Loucy (cell line): ENCODE results near the gene EXD3.

ENCODE experiments used
- H2AFZ ChIP-seq: fragments of 200-600 bp; sonication (generic); 2 replicates; pipeline ENCODE4 v1.6.0; 2016; ENCODE audit warnings: antibody characterized with exemption, mild to moderate bottlenecking, low read length, moderate library complexity
- H3F3A ChIP-seq: fragments of 200-600 bp; 2 replicates; pipeline ENCODE4 v1.6.0; 2016; ENCODE audit warnings: antibody characterized with exemption, low read depth, mild to moderate bottlenecking
- H3K27me3 ChIP-seq: fragments of 200-600 bp; sonication (generic); 2 replicates; pipeline ENCODE4 v1.6.1; 2014; ENCODE audit warnings: low read length, mild to moderate bottlenecking; ENCODE audit not compliant: insufficient read depth, poor library complexity, severe bottlenecking
- H3K36me3 ChIP-seq: fragments of 200-600 bp; sonication (generic); 2 replicates; pipeline ENCODE4 v1.6.1; 2016; ENCODE audit warnings: low read length; ENCODE audit not compliant: insufficient read depth
- H3K4me1 ChIP-seq: fragments of 200-600 bp; sonication (generic); 2 replicates; pipeline ENCODE4 v1.5.1; 2014; ENCODE audit warnings: low read length, mild to moderate bottlenecking; ENCODE audit not compliant: insufficient read depth, poor library complexity, severe bottlenecking
- H3K4me2 ChIP-seq: fragments of 200-600 bp; sonication (generic); 2 replicates; pipeline ENCODE4 v1.6.0; 2014; ENCODE audit warnings: antibody characterized with exemption, low read length, low read depth, mild to moderate bottlenecking; ENCODE audit not compliant: poor library complexity, severe bottlenecking
- H3K4me3 ChIP-seq: fragments of 200-600 bp; sonication (generic); 2 replicates; pipeline ENCODE4 v1.5.1; 2014; ENCODE audit warnings: low read length, mild to moderate bottlenecking, mixed read lengths; ENCODE audit not compliant: poor library complexity, severe bottlenecking
- H3K79me2 ChIP-seq: fragments of 200-600 bp; sonication (generic); 2 replicates; pipeline ENCODE4 v1.6.1; 2014; ENCODE audit warnings: low read length; ENCODE audit not compliant: insufficient read depth
- H3K9ac ChIP-seq: fragments of 200-600 bp; sonication (generic); 2 replicates; pipeline ENCODE4 v1.6.0; 2014; ENCODE audit warnings: mild to moderate bottlenecking, low read depth, low read length, moderate library complexity; ENCODE audit not compliant: poor library complexity, severe bottlenecking
- H3K9me2 ChIP-seq: fragments of 200-600 bp; sonication (generic); replicated peaks from 2 replicates; pipeline ENCODE4 v1.6.1; 2016; ENCODE audit warnings: low read depth, low read length, mixed read lengths
- H3K9me3 ChIP-seq: fragments of 200-600 bp; sonication (generic); 2 replicates; pipeline ENCODE4 v1.6.1; 2014; ENCODE audit warnings: mild to moderate bottlenecking, antibody characterized with exemption, low read length, low read depth; ENCODE audit not compliant: insufficient read depth
- H4K20me1 ChIP-seq: fragments of 200-600 bp; sonication (generic); 2 replicates; pipeline ENCODE4 v1.6.0; 2014; ENCODE audit warnings: antibody characterized with exemption, low read length, mild to moderate bottlenecking; ENCODE audit not compliant: insufficient read depth, poor library complexity, severe bottlenecking
- EZH2phosphoT487 ChIP-seq: fragments of 200-600 bp; IDR thresholded peaks from 2 replicates; pipeline ENCODE4 v1.6.1; 2018; ENCODE audit warnings: antibody characterized with exemption, mild to moderate bottlenecking, moderate library complexity, borderline replicate concordance
- TF ChIP-seq, protein P1 (sequence below): fragments of 200-600 bp; sonication (generic); conservative IDR thresholded peaks from 2 replicates; pipeline ENCODE4 v1.5.1; 2014; ENCODE audit warnings: mild to moderate bottlenecking, antibody characterized with exemption, low read length

EXD3 gene

DNA sequence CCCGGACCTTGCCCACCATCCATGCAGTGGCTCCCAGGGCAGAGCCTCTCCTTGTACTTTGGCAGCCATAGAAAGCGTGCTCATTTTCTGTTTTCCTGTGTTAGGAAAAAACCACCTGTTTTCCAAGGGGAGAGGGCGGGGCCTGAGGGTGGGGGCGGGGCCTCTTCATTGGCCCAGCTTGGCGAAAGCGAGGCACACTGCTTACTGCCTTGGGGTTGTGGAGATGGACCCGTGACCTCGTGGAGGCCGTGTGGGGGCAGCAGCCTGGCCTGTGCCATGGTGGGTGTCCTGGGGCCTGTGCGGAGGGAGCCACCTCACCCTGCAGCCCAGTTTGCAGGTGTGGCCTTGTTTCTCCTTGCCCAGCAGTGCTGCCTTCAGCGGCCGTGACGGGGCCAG, 149.9 kb downstream of the EXD3 start:
- TF ChIP-seq, protein P1, sequence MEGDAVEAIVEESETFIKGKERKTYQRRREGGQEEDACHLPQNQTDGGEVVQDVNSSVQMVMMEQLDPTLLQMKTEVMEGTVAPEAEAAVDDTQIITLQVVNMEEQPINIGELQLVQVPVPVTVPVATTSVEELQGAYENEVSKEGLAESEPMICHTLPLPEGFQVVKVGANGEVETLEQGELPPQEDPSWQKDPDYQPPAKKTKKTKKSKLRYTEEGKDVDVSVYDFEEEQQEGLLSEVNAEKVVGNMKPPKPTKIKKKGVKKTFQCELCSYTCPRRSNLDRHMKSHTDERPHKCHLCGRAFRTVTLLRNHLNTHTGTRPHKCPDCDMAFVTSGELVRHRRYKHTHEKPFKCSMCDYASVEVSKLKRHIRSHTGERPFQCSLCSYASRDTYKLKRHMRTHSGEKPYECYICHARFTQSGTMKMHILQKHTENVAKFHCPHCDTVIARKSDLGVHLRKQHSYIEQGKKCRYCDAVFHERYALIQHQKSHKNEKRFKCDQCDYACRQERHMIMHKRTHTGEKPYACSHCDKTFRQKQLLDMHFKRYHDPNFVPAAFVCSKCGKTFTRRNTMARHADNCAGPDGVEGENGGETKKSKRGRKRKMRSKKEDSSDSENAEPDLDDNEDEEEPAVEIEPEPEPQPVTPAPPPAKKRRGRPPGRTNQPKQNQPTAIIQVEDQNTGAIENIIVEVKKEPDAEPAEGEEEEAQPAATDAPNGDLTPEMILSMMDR: no peak
- no peak for TF ChIP-seq EZH2phosphoT487
- Histone ChIP-seq H3K27me3 (no peaks in the 10 kb centered on the region), H2AFZ (no peak overlapping the region), H4K20me1 (peaks cover 3% of the 10 kb centered on the region), H3K9ac (no peak overlapping the region), H3K36me3 (no peaks in the 10 kb centered on the region; the same call in 1 of the 2 replicates), H3F3A (no peaks in the 10 kb centered on the region), H3K4me3 (no peak overlapping the region), H3K9me3 (no peaks in the 10 kb centered on the region), H3K4me1 (peaks cover 4% of the 10 kb centered on the region), H3K4me2 (no peak overlapping the region), H3K9me2 (no peaks in the 10 kb centered on the region), H3K79me2 (no peaks in the 10 kb centered on the region)

DNA sequence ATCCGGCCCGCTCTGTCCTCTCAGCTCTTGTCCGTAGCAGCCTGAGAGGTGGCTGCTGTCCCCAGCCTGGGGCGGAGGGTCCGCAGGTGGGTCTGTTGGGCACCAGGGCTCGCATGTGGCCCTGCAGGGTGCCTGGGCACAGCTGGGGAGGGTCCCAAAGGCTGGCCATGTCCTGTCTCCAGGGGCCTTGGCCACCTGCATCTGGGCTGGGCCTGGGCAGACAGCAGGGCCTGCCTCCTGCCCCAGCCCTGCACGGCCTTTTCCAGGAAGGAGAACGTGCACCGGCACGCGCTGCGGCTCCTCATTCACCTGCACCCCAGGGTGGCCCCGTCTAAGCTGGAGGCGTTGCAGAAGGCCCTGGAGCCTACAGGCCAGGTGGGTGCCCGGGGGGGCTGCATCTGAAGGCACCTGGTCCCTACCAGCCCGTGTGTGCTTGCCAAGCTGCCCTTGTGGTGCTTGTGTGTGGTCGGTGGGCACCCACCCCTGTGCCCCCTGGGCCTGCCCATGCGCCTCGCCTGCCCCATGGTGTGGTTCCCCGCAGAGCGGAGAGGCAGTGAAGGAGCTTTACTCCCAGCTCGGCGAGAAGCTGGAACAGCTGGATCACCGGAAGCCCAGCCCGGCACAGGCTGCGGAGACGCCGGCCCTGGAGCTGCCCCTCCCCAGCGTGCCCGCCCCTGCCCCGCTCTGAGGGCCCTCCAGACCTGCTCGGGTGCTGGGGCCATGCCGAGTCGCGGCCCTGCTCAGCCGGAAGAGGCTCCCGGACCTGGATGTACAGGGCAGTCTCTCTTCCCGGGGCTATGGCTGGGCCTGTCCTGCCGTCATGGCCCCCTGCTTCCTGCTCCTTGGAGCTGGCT, 150.5 kb downstream of the EXD3 start:
- Histone ChIP-seq H3K4me3 (no peak overlapping the region), H4K20me1 (peaks cover 3% of the 10 kb centered on the region), H3K9me2 (no peaks in the 10 kb centered on the region), H3K9me3 (no peaks in the 10 kb centered on the region), H3K36me3 (no peaks in the 10 kb centered on the region; the same call in 1 of the 2 replicates), H3K79me2 (no peaks in the 10 kb centered on the region), H3K4me2 (no peak overlapping the region), H3F3A (no peaks in the 10 kb centered on the region), H2AFZ (no peak overlapping the region), H3K4me1 (peaks cover 9% of the 10 kb centered on the region), H3K9ac (no peak overlapping the region), H3K27me3 (no peaks in the 10 kb centered on the region)
- no peak for TF ChIP-seq EZH2phosphoT487
- TF ChIP-seq, protein P1: no peak; the same call in 1 of the 2 replicates

DNA sequence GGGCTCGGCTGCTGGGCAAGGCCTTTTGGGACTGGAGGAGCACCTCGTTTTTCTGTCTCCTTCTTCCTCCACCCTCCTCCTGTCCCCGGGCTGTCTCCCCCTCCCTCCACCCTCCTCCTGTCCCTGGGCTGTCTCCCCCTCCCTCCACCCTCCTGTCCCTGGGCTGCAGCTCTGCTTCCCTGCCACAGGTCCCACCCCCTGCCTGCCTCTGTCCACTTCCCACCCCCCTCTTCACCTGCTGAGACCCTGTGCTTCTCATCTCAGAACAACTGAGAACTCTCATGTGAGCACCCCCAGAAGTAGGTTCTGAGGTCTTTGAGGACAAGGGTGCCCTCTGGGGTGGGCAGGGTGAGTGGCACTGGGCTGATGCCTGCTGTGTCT, 151.3 kb downstream of the EXD3 start:
- Histone ChIP-seq H3K4me1 (peaks cover 9% of the 10 kb centered on the region), H3K79me2 (no peaks in the 10 kb centered on the region), H3K4me3 (no peak overlapping the region), H2AFZ (no peak overlapping the region), H3K27me3 (no peaks in the 10 kb centered on the region), H3K9me2 (no peaks in the 10 kb centered on the region), H3K9ac (no peak overlapping the region), H3K4me2 (no peak overlapping the region), H3F3A (no peaks in the 10 kb centered on the region), H3K36me3 (no peaks in the 10 kb centered on the region; the same call in 1 of the 2 replicates), H3K9me3 (no peaks in the 10 kb centered on the region), H4K20me1 (peaks cover 3% of the 10 kb centered on the region)
- TF ChIP-seq EZH2phosphoT487: no peak
- TF ChIP-seq, protein P1: no peak
